ENCODE results near the gene ZNF513.

ZNF513 gene

DNA sequence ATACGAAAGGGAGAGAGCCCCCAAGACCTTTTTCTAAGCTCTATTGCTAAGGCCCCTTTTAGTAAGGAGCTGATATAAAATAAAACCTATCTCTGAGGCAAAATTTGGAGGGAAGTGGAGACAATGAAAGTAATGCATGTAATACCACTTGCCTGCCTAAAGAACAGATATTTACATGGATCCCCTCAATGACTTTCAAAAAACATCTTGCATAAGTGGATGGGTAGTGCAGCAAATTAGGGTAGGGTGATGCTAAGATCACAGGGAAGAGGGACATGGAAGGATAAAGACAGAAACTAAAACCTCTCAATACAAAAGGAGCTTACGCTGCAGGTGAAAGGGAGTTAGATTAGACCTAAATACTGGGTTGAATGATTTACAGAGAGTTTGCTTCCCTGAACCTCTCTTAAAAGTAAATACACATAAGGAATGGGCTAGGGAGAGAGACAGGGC is 1.1 kb downstream of the ZNF513 start:
- TF ChIP-seq TAF1 (IDR thresholded peaks at IDR 0.05; ENCODE audit: borderline replicate concordance, low read depth, low read length) (no peak), POLR2AphosphoS5 (IDR thresholded peaks at IDR 0.05; ENCODE audit: low read depth, low read length) (no peak), POLR2A (IDR thresholded peaks at IDR 0.05; ENCODE audit: low read depth, low read length) (no peak)
- DNase-seq (ENCODE audit: insufficient read length) (no peak), FAIRE-seq (no peak)

- FAIRE-seq (no peak), DNase-seq (ENCODE audit: insufficient read length) (no peak)
- TF ChIP-seq POLR2A (IDR thresholded peaks at IDR 0.05; ENCODE audit: low read depth, low read length) (no peak), POLR2AphosphoS5 (IDR thresholded peaks at IDR 0.05; ENCODE audit: low read depth, low read length) (no peak), TAF1 (IDR thresholded peaks at IDR 0.05; ENCODE audit: borderline replicate concordance, low read depth, low read length) (no peak)
Observed at GRCh38 chr2:27378809-27379290, 1.7 kb downstream of the ZNF513 start.

DNA sequence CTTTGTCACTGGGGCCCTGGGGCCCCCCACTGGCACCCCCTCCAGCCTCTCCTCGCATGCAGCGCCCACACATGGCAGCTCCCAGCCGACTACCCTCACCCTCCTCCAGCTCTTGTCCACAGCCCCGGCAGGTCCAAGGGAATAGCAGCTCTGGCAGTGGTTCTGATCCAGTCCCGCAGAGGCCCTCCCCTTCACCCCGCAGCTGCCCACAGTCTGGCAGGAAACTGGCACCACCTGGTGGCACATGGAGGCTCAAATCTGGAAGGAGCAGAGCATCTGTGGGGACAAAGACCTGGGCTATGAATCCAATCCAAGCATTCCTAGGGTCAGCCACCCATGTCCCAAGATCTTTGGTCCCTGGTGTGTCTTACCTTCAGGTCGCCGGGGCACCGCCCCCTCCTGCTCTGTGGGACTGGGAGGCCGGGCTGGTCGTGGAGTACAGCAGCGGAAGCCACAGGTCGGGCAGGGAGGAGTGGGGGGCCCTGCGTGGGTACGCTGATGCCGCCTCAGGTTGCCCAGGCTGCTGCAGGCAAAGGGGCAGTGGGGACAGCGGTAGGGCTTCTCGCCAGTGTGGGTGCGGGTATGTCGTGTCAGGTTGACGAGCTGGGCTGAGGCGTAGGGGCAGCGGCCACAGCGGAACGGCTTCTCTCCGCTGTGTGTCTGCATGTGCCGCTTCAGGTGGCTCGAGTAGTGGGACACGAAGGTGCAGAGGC is 2.3 kb downstream of the ZNF513 start:
- DNase-seq (ENCODE audit: insufficient read length), result no peak
- TF ChIP-seq POLR2AphosphoS5 (IDR thresholded peaks at IDR 0.05; ENCODE audit: low read depth, low read length) (peak; percentile 42; the same call in 1 of the 2 replicates), POLR2A (IDR thresholded peaks at IDR 0.05; ENCODE audit: low read depth, low read length) (no peak; the same call in none of the 2 replicates)
- no peak for FAIRE-seq

- TF ChIP-seq TAF1 (IDR thresholded peaks at IDR 0.05; ENCODE audit: borderline replicate concordance, low read depth, low read length), result no peak
- TF ChIP-seq POLR2A (IDR thresholded peaks at IDR 0.05; ENCODE audit: low read depth, low read length), result peak; percentile 62
- peak; percentile 53; the same call in 1 of the 2 replicates for TF ChIP-seq POLR2AphosphoS5 (IDR thresholded peaks at IDR 0.05; ENCODE audit: low read depth, low read length)
- FAIRE-seq, result no peak
- no peak for DNase-seq (ENCODE audit: insufficient read length)
Observed at GRCh38 chr2:27377618-27378095, 2.9 kb downstream of the ZNF513 start.

DNA sequence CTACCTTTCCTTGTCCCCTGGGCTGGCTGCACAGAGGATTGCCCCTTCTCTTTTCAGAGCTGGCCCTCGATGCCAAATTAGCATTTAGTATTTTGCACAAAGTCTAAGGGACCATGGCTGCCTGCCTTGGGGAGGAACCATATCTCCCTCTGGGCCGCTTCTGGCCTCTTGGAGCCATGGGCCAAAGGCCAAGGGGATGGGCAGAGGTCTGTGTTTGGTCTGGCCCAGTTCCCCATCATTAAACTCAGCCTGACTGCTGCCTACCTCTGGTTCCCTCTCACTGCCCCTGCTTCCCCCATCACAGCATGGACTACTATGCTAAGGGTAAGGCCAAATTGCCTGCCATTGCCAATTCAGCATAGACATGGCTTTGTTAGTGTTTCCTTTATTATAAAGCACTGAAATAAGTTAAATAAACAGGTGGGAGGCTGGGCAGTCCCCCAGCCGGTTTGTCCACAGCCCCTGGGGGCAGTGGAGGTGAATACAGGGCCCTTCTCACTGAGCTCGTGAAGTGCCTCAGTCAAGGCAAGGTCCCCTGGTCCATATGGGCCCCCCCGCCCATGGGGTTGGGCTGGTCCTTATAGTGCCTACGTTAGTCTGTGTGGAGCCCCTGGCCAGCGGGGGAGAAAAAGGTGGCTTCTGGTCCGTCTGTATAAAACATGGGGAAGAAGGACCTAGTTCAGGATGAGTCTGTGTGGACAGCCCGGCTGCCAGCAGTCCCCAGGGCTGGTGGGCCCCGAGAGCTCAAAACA is 3.5 kb downstream of the ZNF513 start:
- DNase-seq (ENCODE audit: insufficient read length), result no peak
- FAIRE-seq, result no peak
- TF ChIP-seq POLR2AphosphoS5 (IDR thresholded peaks at IDR 0.05; ENCODE audit: low read depth, low read length) (no peak), POLR2A (IDR thresholded peaks at IDR 0.05; ENCODE audit: low read depth, low read length) (no peak), TAF1 (IDR thresholded peaks at IDR 0.05; ENCODE audit: borderline replicate concordance, low read depth, low read length) (no peak)

GRCh38 chr2:27376151-27376865 is 4.2 kb downstream of the ZNF513 start:
- FAIRE-seq (no peak), DNase-seq (ENCODE audit: insufficient read length) (no peak)
- TF ChIP-seq POLR2AphosphoS5 (IDR thresholded peaks at IDR 0.05; ENCODE audit: low read depth, low read length) (peak; percentile 33; the same call in 1 of the 2 replicates), POLR2A (IDR thresholded peaks at IDR 0.05; ENCODE audit: low read depth, low read length) (no peak; the same call in 1 of the 2 replicates), TAF1 (IDR thresholded peaks at IDR 0.05; ENCODE audit: borderline replicate concordance, low read depth, low read length) (no peak)

DNA sequence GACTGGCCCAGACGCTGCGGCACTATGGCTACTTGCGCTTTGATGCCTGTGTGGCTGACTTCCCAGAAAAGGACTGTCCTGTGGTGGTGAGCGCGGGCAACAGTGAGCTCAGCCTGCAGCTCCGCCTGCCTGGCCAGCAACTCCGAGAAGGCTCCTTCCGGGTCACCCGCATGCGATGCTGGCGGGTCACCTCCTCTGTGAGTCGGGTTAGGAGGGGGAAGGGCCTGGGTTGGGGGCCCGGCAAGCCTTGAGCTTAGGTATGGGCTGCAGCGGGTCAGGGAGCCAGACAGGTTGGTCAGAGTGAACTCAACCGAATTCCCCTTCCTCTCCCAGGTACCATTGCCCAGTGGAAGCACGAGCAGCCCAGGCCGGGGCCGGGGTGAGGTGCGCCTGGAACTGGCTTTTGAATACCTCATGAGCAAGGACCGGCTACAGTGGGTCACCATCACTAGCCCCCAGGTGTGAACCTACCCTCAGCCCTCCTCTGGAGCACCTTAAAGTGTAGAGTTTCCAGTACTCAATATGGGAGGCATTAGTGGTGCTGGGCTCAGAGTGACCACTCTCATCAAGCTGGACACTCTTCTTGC is 4.9 kb downstream of the ZNF513 start:
- TF ChIP-seq POLR2A (IDR thresholded peaks at IDR 0.05; ENCODE audit: low read depth, low read length) (no peak), TAF1 (IDR thresholded peaks at IDR 0.05; ENCODE audit: borderline replicate concordance, low read depth, low read length) (no peak), POLR2AphosphoS5 (IDR thresholded peaks at IDR 0.05; ENCODE audit: low read depth, low read length) (no peak)
- FAIRE-seq (no peak), DNase-seq (ENCODE audit: insufficient read length) (no peak)

- TF ChIP-seq POLR2AphosphoS5 (IDR thresholded peaks at IDR 0.05; ENCODE audit: low read depth, low read length) (no peak), POLR2A (IDR thresholded peaks at IDR 0.05; ENCODE audit: low read depth, low read length) (no peak), TAF1 (IDR thresholded peaks at IDR 0.05; ENCODE audit: borderline replicate concordance, low read depth, low read length) (no peak)
- no peak for DNase-seq (ENCODE audit: insufficient read length)
- FAIRE-seq, result no peak
Observed at GRCh38 chr2:27373567-27373966, 7.0 kb downstream of the ZNF513 start.

DNA sequence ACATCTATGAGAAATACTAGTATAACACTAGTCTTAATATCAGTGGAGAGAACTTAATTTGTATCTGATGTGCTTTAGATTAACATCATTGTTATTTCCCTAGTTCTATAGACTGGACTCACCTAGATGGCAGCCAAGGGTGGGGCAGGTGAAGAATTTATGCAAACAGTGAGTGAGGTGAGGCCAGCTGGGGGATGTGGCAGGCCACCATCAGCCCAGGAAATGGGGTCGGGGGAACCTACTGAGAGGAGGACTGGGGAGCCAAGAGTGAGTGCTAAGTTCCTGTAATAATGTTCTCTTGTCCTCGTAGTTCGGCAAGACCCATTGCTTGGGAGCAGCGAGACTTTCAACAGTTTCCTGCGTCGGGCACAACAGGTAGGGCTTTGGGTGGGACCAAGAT is 7.6 kb downstream of the ZNF513 start:
- DNase-seq (ENCODE audit: insufficient read length), result no peak
- FAIRE-seq, result no peak
- TF ChIP-seq POLR2AphosphoS5 (IDR thresholded peaks at IDR 0.05; ENCODE audit: low read depth, low read length) (no peak), POLR2A (IDR thresholded peaks at IDR 0.05; ENCODE audit: low read depth, low read length) (no peak), TAF1 (IDR thresholded peaks at IDR 0.05; ENCODE audit: borderline replicate concordance, low read depth, low read length) (no peak)

GRCh38 chr2:27370816-27371620 is 9.5 kb downstream of the ZNF513 start:
- FAIRE-seq (no peak), DNase-seq (ENCODE audit: insufficient read length) (no peak)
- TF ChIP-seq POLR2A (IDR thresholded peaks at IDR 0.05; ENCODE audit: low read depth, low read length) (peak; percentile 65), POLR2AphosphoS5 (IDR thresholded peaks at IDR 0.05; ENCODE audit: low read depth, low read length) (peak; percentile 44), TAF1 (IDR thresholded peaks at IDR 0.05; ENCODE audit: borderline replicate concordance, low read depth, low read length) (no peak)
